DND-41 (cell line): ENCODE measurements around the gene WNT3A.

Experiments
- ATAC-seq: fragments of 200-7000 bp; cut with Tn5 transposase; 3 replicates; pipeline ENCODE4 v1.9.1; 2021; ENCODE audit warnings: low read depth; ENCODE audit not compliant: insufficient read depth
- DNase-seq: peaks from one replicate; pipeline ENCODE4 v3.0.0-alpha.2; 2020
- H2AFZ ChIP-seq: 2 replicates; pipeline ENCODE4 v1.6.0; 2012; ENCODE audit warnings: low read depth, low read length
- H3K27ac ChIP-seq: 2 replicates; pipeline ENCODE4 v1.5.1; 2012; ENCODE audit warnings: low read length, inconsistent platforms
- H3K27me3 ChIP-seq: fragments of 200-600 bp; sonication (generic); 2 replicates; pipeline ENCODE4 v1.6.0; 2012; ENCODE audit warnings: low read length, mild to moderate bottlenecking, inconsistent platforms; ENCODE audit not compliant: insufficient read depth, poor library complexity
- H3K36me3 ChIP-seq: 2 replicates; pipeline ENCODE4 v1.5.1; 2012; ENCODE audit warnings: low read length, inconsistent platforms; ENCODE audit not compliant: insufficient read depth
- H3K4me1 ChIP-seq: 2 replicates; pipeline ENCODE4 v1.5.1; 2012; ENCODE audit warnings: mild to moderate bottlenecking, low read length; ENCODE audit not compliant: insufficient read depth
- H3K4me2 ChIP-seq: 2 replicates; pipeline ENCODE4 v1.6.0; 2012; ENCODE audit warnings: mild to moderate bottlenecking, moderate library complexity, low read length, inconsistent platforms; ENCODE audit not compliant: insufficient read depth
- H3K4me3 ChIP-seq, 2 experiments: fragments of 200-600 bp in 1 of 2; shearing (Covaris generic) in 1 of 2; 2 replicates each; pipeline ENCODE4 v1.5.1; 2012 to 2016; ENCODE audit warnings: inconsistent platforms in 2 of 2, low read length in 2 of 2, mild to moderate bottlenecking in 2 of 2, low read depth in 1 of 2, moderate library complexity in 1 of 2
- H3K79me2 ChIP-seq: 2 replicates; pipeline ENCODE4 v1.6.0; 2012; ENCODE audit warnings: low read length, inconsistent platforms; ENCODE audit not compliant: insufficient read depth
- H3K9ac ChIP-seq: 2 replicates; pipeline ENCODE4 v1.6.0; 2012; ENCODE audit warnings: low read depth, mild to moderate bottlenecking, inconsistent platforms, low read length, moderate library complexity
- H3K9me3 ChIP-seq: 2 replicates; pipeline ENCODE4 v1.5.1; 2012; ENCODE audit warnings: low read length, moderate library complexity, mild to moderate bottlenecking, inconsistent platforms; ENCODE audit not compliant: insufficient read depth, severe bottlenecking
- H4K20me1 ChIP-seq: 2 replicates; pipeline ENCODE4 v1.6.0; 2012; ENCODE audit warnings: low read length; ENCODE audit not compliant: insufficient read depth
- EZH2 ChIP-seq: IDR thresholded peaks from 3 replicates; pipeline ENCODE4 v1.6.1; 2012; ENCODE audit warnings: borderline replicate concordance, low read depth, mild to moderate bottlenecking, moderate library complexity, low read length, inconsistent platforms; ENCODE audit not compliant: severe bottlenecking
- TF ChIP-seq, protein P1 (sequence below): IDR thresholded peaks from 2 replicates; pipeline ENCODE4 v1.5.1; 2012; ENCODE audit warnings: borderline replicate concordance, low read length, moderate library complexity, mild to moderate bottlenecking; ENCODE audit not compliant: poor library complexity, severe bottlenecking; ENCODE audit errors: extremely low read depth

The WNT3A gene

DNA sequence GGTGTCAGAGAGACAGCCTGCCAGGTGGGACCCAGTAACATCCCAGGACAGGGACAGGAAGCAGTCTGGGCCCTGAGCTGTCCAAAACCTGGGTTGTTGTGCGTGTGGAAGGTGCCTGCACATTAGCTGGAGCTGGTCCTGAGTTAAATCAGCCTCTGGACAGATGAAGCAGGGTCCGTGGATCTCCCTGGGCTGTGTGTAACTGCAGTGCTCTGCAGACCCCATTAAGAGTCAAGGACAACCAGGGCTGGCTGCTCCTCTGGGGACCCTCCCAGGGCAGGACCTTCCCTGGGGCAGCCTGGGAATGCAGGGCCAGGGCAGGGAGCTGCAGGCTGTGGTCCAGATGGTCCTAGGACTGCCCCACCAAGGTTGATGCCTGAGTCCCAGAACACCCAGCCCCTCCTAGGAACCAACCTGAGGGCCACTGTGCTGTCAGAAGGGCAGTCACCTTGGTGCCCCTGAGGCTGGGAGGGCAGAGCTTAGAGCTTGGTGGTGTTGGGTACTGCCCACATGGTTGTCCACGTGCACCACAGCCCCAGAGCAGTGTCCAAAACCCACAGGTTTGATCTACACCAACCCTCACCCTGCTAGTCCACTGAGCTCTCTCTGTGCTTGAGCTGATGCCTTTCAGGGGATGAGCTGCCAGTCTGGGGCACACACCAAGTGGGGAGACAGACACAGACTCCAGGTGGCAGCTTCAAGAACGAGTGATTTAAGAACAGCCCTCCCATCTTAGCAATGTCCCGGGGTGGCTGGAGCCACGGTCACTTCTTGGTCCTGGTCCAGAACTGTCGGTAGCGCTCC, 99.4 kb downstream of the WNT3A start:
- Histone ChIP-seq H2AFZ (no peak overlapping the region), H3K9ac (no peak overlapping the region), H3K27ac (no peak overlapping the region), H3K79me2 (peaks cover 57% of the 10 kb centered on the region), H3K9me3 (no peaks in the 10 kb centered on the region), H3K27me3 (no peaks in the 10 kb centered on the region), H3K4me1 (peaks cover 61% of the 10 kb centered on the region), H4K20me1 (peaks cover 15% of the 10 kb centered on the region), H3K4me3 (no peak overlapping the region), H3K36me3 (peaks cover 31% of the 10 kb centered on the region), H3K4me2 (no peak overlapping the region)
- no peak for TF ChIP-seq EZH2
- TF ChIP-seq, protein P1, sequence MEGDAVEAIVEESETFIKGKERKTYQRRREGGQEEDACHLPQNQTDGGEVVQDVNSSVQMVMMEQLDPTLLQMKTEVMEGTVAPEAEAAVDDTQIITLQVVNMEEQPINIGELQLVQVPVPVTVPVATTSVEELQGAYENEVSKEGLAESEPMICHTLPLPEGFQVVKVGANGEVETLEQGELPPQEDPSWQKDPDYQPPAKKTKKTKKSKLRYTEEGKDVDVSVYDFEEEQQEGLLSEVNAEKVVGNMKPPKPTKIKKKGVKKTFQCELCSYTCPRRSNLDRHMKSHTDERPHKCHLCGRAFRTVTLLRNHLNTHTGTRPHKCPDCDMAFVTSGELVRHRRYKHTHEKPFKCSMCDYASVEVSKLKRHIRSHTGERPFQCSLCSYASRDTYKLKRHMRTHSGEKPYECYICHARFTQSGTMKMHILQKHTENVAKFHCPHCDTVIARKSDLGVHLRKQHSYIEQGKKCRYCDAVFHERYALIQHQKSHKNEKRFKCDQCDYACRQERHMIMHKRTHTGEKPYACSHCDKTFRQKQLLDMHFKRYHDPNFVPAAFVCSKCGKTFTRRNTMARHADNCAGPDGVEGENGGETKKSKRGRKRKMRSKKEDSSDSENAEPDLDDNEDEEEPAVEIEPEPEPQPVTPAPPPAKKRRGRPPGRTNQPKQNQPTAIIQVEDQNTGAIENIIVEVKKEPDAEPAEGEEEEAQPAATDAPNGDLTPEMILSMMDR = no peak
- DNase-seq (no peak), ATAC-seq (no peak)

DNA sequence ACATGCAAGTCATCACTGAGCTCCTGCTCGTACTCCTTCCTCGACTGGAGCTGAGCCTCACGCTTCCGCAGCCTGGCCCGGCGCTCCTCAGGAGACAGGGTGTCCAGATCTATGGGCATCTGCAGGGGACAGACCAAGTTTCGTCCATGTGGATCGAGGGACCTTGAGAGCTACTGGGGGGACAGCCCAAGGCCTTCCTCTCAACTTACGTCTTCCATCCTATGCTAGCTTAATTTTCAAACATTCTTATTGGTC, 99.9 kb downstream of the WNT3A start:
- Histone ChIP-seq H2AFZ (no peak overlapping the region), H3K4me1 (peaks cover 56% of the 10 kb centered on the region)

DNA sequence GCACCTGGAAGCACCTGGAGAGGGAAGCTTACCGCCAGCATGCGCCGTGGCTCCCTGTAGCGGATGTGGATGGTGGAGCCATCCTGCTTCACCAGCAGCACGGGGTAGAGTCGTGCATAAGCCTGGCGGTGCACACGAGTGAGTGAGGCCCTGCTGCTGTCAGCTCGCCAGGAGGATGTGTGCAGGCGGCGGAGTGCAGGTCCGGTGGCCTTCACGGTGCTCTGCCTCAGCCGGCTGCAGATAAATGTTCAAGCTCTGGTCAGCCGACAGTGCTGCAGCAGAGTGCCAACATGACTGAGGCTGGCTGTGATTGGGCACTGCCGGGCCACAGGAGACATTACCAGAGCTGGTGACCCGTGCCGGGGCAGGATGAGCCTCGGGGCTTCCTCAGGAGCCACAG, 100.8 kb downstream of the WNT3A start:
- H3K79me2 ChIP-seq = peaks cover 45% of the 10 kb centered on the region
- DNase-seq = no peak
- H3K27me3 ChIP-seq = no peaks in the 10 kb centered on the region
- H2AFZ ChIP-seq = no peak overlapping the region
- H3K9ac ChIP-seq = peak overlapping the region; percentile 75; the same call in 1 of the 2 replicates
- no peak for ATAC-seq
- H3K4me1 ChIP-seq = peaks cover 48% of the 10 kb centered on the region
- H3K36me3 ChIP-seq = peaks cover 30% of the 10 kb centered on the region
- H3K9me3 ChIP-seq = no peaks in the 10 kb centered on the region
- H3K27ac ChIP-seq = no peak overlapping the region
- H3K4me3 ChIP-seq = peak overlapping the region in 1 of 2 experiments; percentile 84; a peak in 1 of 4 replicates
- H4K20me1 ChIP-seq = peaks cover 4% of the 10 kb centered on the region; the same call in 1 of the 2 replicates
- H3K4me2 ChIP-seq = peak overlapping the region; percentile 91
- TF ChIP-seq, protein P1 = no peak
- TF ChIP-seq EZH2 = no peak

More for the DNA sequence above, 99.9 kb downstream of the WNT3A start:
- DNase-seq (no peak), ATAC-seq (no peak)
- Histone ChIP-seq H3K27me3 (no peaks in the 10 kb centered on the region), H3K4me3 (no peak overlapping the region), H3K79me2 (peaks cover 54% of the 10 kb centered on the region), H3K9me3 (no peaks in the 10 kb centered on the region), H3K4me2 (no peak overlapping the region), H3K36me3 (peaks cover 30% of the 10 kb centered on the region), H4K20me1 (peaks cover 10% of the 10 kb centered on the region; the same call in 1 of the 2 replicates), H3K9ac (no peak overlapping the region), H3K27ac (no peak overlapping the region)
- TF ChIP-seq, protein P1 = no peak
- no peak for TF ChIP-seq EZH2
